GM12878 (cell line): Measurements from ENCODE around the gene ATG10. TPM values are rescaled to one million over a fixed set of nuclear protein-coding genes. Genes with fewer than 3 reads are reported as not detected.

Experiments used
- ATAC-seq: fragments of 200-7000 bp; cut with Tn5 transposase; 3 replicates; pipeline ENCODE4 v1.9.1; 2020; ENCODE audit warnings: mild to moderate bottlenecking, moderate library complexity
- BruUV-seq: library from RNA; stranded (reverse); fragments of 400-500 nt; replicated peaks from 2 replicates; lab custom pipeline; 2021; lab: Mats Ljungman, UMichigan
- CTCF ChIA-PET: fragments of 300-600 bp; sonication (Branson Sonifier 250); formaldehyde crosslinking; extraction: SDS; loops from one replicate; lab custom pipeline; 2021; ENCODE audit warnings: inconsistent platforms; lab: Yijun Ruan, JAX
- POLR2A ChIA-PET: fragments of 350-600 bp; formaldehyde crosslinking; extraction: SDS; loops from one replicate; lab custom pipeline; 2021; ENCODE audit warnings: inconsistent platforms; lab: Charles Lee
- RAD21 ChIA-PET: fragments of 300-600 bp; sonication (Branson Sonifier 250); formaldehyde crosslinking; loops from one replicate; lab custom pipeline; 2023; ENCODE audit warnings: antibody characterized with exemption; ENCODE audit not compliant: unreplicated experiment; lab: Charles Lee
- SMC1A ChIA-PET: fragments of 300-600 bp; sonication (Branson Sonifier 250); formaldehyde crosslinking; loops from one replicate; lab custom pipeline; 2023; ENCODE audit not compliant: unreplicated experiment, uncharacterized antibody; lab: Charles Lee
- DNase-seq: peaks from one replicate; pipeline ENCODE4 v3.0.0-alpha.2; 2011; ENCODE audit warnings: low read depth, low spot score
- FAIRE-seq: peaks from 3 replicates; lab custom pipeline; 2011; peaks lifted over from hg19 to GRCh38; lab: Jason Lieb, UNC
- H2AFZ ChIP-seq: 2 replicates; pipeline ENCODE4 v1.6.0; 2011; ENCODE audit warnings: low read depth, low read length, control low read depth; ENCODE audit not compliant: control insufficient read depth
- H3K27ac ChIP-seq: 2 replicates; pipeline ENCODE4 v1.5.1; 2011; ENCODE audit warnings: control low read depth; ENCODE audit not compliant: control insufficient read depth, insufficient read depth
- H3K27me3 ChIP-seq, 2 experiments: replicated peaks in 1 of 2; 2 replicates each; pipeline versions ENCODE4 v1.6.0 to v1.6.1; 2011; ENCODE audit warnings: low read length in 1 of 2; ENCODE audit not compliant: control insufficient read depth in 2 of 2, insufficient read depth in 2 of 2
- H3K36me3 ChIP-seq, 2 experiments: 2 replicates each; pipeline ENCODE4 v1.5.1; 2011; ENCODE audit warnings: low read length in 1 of 2; ENCODE audit not compliant: control insufficient read depth in 2 of 2, insufficient read depth in 2 of 2
- H3K4me1 ChIP-seq: 2 replicates; pipeline ENCODE4 v1.6.1; 2011; ENCODE audit warnings: mild to moderate bottlenecking, low read length, moderate library complexity, mixed read lengths; ENCODE audit not compliant: control insufficient read depth, insufficient read depth
- H3K4me2 ChIP-seq: 2 replicates; pipeline ENCODE4 v1.6.0; 2011; ENCODE audit warnings: control low read depth; ENCODE audit not compliant: control insufficient read depth, insufficient read depth
- H3K4me3 ChIP-seq: fragments of 200-600 bp; sonication (generic); 2 replicates; pipeline ENCODE4 v1.5.1; 2016
- H3K79me2 ChIP-seq: 2 replicates; pipeline ENCODE4 v1.6.0; 2011; ENCODE audit warnings: low read length; ENCODE audit not compliant: control insufficient read depth, insufficient read depth
- H3K9ac ChIP-seq: 2 replicates; pipeline ENCODE4 v1.8.0; 2011; ENCODE audit warnings: low read length, control low read depth, mixed read lengths; ENCODE audit not compliant: control insufficient read depth, insufficient read depth
- H3K9me3 ChIP-seq: replicated peaks from 3 replicates; pipeline ENCODE4 v1.5.1; 2011; ENCODE audit warnings: mild to moderate bottlenecking, low read length; ENCODE audit not compliant: control insufficient read depth, insufficient read depth
- H4K20me1 ChIP-seq: 2 replicates; pipeline ENCODE4 v1.6.0; 2011; ENCODE audit not compliant: control insufficient read depth, insufficient read depth
- BCL11A ChIP-seq: IDR thresholded peaks from 2 replicates; pipeline ENCODE4 v1.6.1; 2011; ENCODE audit warnings: low read depth, low read length
- CBFB ChIP-seq: IDR thresholded peaks from 2 replicates; pipeline ENCODE4 v1.6.1; 2016; ENCODE audit warnings: antibody characterized with exemption, low read depth
- CREM ChIP-seq: IDR thresholded peaks from 2 replicates; pipeline ENCODE4 v1.6.1; 2014; ENCODE audit warnings: antibody characterized with exemption, low read depth
- FOS ChIP-seq: IDR thresholded peaks from 3 replicates; pipeline ENCODE4 v1.6.1; 2011; ENCODE audit warnings: borderline replicate concordance; ENCODE audit not compliant: insufficient read length; ENCODE audit errors: extremely low read depth
- HSF1 ChIP-seq: fragments of 150-350 bp; IDR thresholded peaks from 2 replicates; pipeline ENCODE4 v1.6.1; 2014; ENCODE audit warnings: mild to moderate bottlenecking, low read depth, low read length
- IKZF1 ChIP-seq: fragments of 450-650 bp; conservative IDR thresholded peaks from 2 replicates; pipeline ENCODE4 v1.6.1; 2017; ENCODE audit warnings: antibody characterized with exemption, mild to moderate bottlenecking
- KLF5 ChIP-seq: fragments of 450-650 bp; IDR thresholded peaks from 2 replicates; pipeline ENCODE4 v1.6.1; 2014; ENCODE audit warnings: mild to moderate bottlenecking; ENCODE audit not compliant: partially characterized antibody
- MEF2B ChIP-seq: fragments of 450-650 bp; IDR thresholded peaks from 2 replicates; pipeline ENCODE4 v1.6.1; 2018; ENCODE audit warnings: mild to moderate bottlenecking, moderate library complexity; ENCODE audit not compliant: partially characterized antibody, poor library complexity, severe bottlenecking
- MXI1 ChIP-seq: fragments of 150-350 bp; IDR thresholded peaks from 2 replicates; pipeline ENCODE4 v1.6.1; 2011; ENCODE audit warnings: low read depth, mild to moderate bottlenecking, inconsistent platforms, low read length, improper control_type of control experiment
- PAX8 ChIP-seq: fragments of 450-650 bp; IDR thresholded peaks from 2 replicates; pipeline ENCODE4 v1.6.1; 2017; ENCODE audit warnings: mild to moderate bottlenecking, moderate library complexity
- PKNOX1 ChIP-seq: fragments of 450-650 bp; IDR thresholded peaks from 2 replicates; pipeline ENCODE4 v1.6.1; 2016; ENCODE audit warnings: mild to moderate bottlenecking
- SREBF1 ChIP-seq: IDR thresholded peaks from 2 replicates; pipeline ENCODE4 v1.6.1; 2012; ENCODE audit warnings: mild to moderate bottlenecking, low read length
- YY1 ChIP-seq: IDR thresholded peaks from 2 replicates; pipeline ENCODE4 v1.6.1; 2011; ENCODE audit warnings: low read depth, mild to moderate bottlenecking, low read length
- ZNF274 ChIP-seq: IDR thresholded peaks from one replicate; pipeline ENCODE4 v1.8.0; 2011; ENCODE audit not compliant: insufficient read length, insufficient read depth
- ZNF687 ChIP-seq: fragments of 450-650 bp; IDR thresholded peaks from 2 replicates; pipeline ENCODE4 v1.6.1; 2017; ENCODE audit warnings: mild to moderate bottlenecking, moderate library complexity
- WGBS: methylation state at CpG from one replicate; pipeline ENCODE4 v1.1.6; 2016; ENCODE audit warnings: low lambda C conversion rate; ENCODE audit not compliant: insufficient replicate concordance, insufficient coverage; ENCODE audit errors: missing lambda C conversion rate; 5-methylcytosine and 5-hydroxymethylcytosine counted together
- in situ Hi-C: fragments of 300-500 bp; cut with MboI; formaldehyde crosslinking; loops from 9 replicates; pipeline ENCODE4 v1.14.3; 2018; ENCODE audit warnings: mixed read lengths
- intact Hi-C: fragments of 100-400 bp; cut with micrococcal nuclease; formaldehyde crosslinking; loops from one replicate; pipeline ENCODE4 v1.14.2; 2022; ENCODE audit not compliant: unreplicated experiment
- polyA plus RNA-seq, 11 experiments: library from polyadenylated mRNA; depleted of rRNA in 4 of 11; unstranded in 6 of 11; stranded (reverse) in 5 of 11; fragments of >200 nt; fragmentation: Nextera tagmentation in 4 of 11; fragmentation: Illumina TruSeq in 1 of 11; extraction: Ambion mirVana in 4 of 11; extraction: Trizol in 1 of 11; gene quantifications; 1 replicate in 1 of 11; 2 replicates in 10 of 11; pipeline versions ENCODE4 v1.2.1 to v1.2.3, GENCODE V29; 2011 to 2016; ENCODE audit warnings: inconsistent platforms in 2 of 11, missing spikeins in 2 of 11, low read depth in 1 of 11
- total RNA-seq, 4 experiments: library from RNA; depleted of rRNA in 3 of 4; stranded (reverse); fragments of >200 nt in 3 of 4; fragmentation: Illumina TruSeq in 1 of 4; extraction: Trizol in 1 of 4; gene quantifications; 2 replicates each; pipeline versions ENCODE4 v1.2.1 to v1.2.3, GENCODE V29; 2013 to 2021

Gene ATG10
- total and polyA plus RNA-seq, 10 of the 15 experiments (the other 5 are each of a cell fraction or from before 2014, with no cell fraction given), result 3.8 to 14.4 (median 6.5) TPM

GRCh38 chr5:82046276-82046647 lies 74.4 kb downstream of the ATG10 start:
- SMC1A ChIA-PET, result no interaction called here
- POLR2A ChIA-PET, result no interaction called here
- Histone ChIP-seq H3K9me3 (peaks cover 9% of the 10 kb centered on the region; the same call in 2 of the 3 replicates), H3K4me1 (no peaks in the 10 kb centered on the region), H4K20me1 (no peaks in the 10 kb centered on the region), H2AFZ (no peak overlapping the region), H3K27me3 (no peaks in the 10 kb centered on the region), H3K4me3 (no peak overlapping the region), H3K27ac (no peak overlapping the region), H3K9ac (no peak overlapping the region), H3K4me2 (no peak overlapping the region), H3K36me3 (no peaks in the 10 kb centered on the region), H3K79me2 (no peaks in the 10 kb centered on the region)
- DNase-seq, result no peak
- no peak for ATAC-seq
- 75% methylated on average over 2 of the region's 2 CpGs for WGBS
- no TSS peak for BruUV-seq
- RAD21 ChIA-PET, result no interaction called here
- CTCF ChIA-PET, result no interaction called here
- FAIRE-seq, result no peak
- TF ChIP-seq YY1, result no peak
- no peak for TF ChIP-seq IKZF1
- TF ChIP-seq FOS, result no peak
- no peak for TF ChIP-seq ZNF687
- no peak for TF ChIP-seq PKNOX1
- TF ChIP-seq CBFB, result no peak
- TF ChIP-seq MXI1, result no peak
- no peak for TF ChIP-seq KLF5
- TF ChIP-seq SREBF1, result no peak
- no peak for TF ChIP-seq BCL11A
- TF ChIP-seq PAX8, result no peak
- TF ChIP-seq ZNF274, result no peak
- no peak for TF ChIP-seq CREM
- TF ChIP-seq HSF1, result no peak
- TF ChIP-seq MEF2B, result no peak
- in situ Hi-C loops, result no loop called here
- intact Hi-C loops, result no loop called here
